Measurements from ENCODE around the gene FBXO48. TPM values are rescaled to one million over a fixed set of nuclear protein-coding genes. Genes with fewer than 3 reads are reported as not detected.

FBXO48 gene, protein sequence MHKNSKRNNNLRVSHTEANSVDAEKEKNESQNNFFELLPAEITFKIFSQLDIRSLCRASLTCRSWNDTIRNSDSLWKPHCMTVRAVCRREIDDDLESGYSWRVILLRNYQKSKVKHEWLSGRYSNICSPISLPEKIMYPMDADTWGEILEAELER
- 0.28 and 0.56 TPM in 2 replicates for total RNA-seq

GRCh38 chr2:68467077-68467960 is at the start of gene FBXO48, which contains the start of gene APLF:
FBXO48 (minus strand) TSS chr2:68467294; CDS start chr2:68465145, 2,149 bp downstream.
APLF (plus strand) TSS chr2:68467585; CDS start chr2:68467732, 147 bp downstream.

Other genes starting within 250 kb of the FBXO48 start
- 18.2 and 22.5 TPM in 2 replicates for gene PPP3R1, start 214.8 kb downstream of the FBXO48 start, total RNA-seq
- gene CNRIP1, start 147.3 kb downstream of the FBXO48 start, total RNA-seq, result 0.33 and 0.35 TPM in 2 replicates
- gene PLEK, start 102.0 kb downstream of the FBXO48 start, total RNA-seq, result 0.05 TPM in 1 of 2 replicates, not detected in the other
- 1.6 and 2.3 TPM in 2 replicates for gene APLF, start 291 bp upstream of the FBXO48 start, total RNA-seq
- gene PROKR1, start 176.3 kb upstream of the FBXO48 start, total RNA-seq, result not detected in 2 replicates